ENCODE results near the gene CACNA1C.
"Not testable (repeated sequence)": the region's sequence is repeated elsewhere in the genome, so short reads cannot be mapped to it uniquely, and the experiment has no call there.

Gene CACNA1C

DNA sequence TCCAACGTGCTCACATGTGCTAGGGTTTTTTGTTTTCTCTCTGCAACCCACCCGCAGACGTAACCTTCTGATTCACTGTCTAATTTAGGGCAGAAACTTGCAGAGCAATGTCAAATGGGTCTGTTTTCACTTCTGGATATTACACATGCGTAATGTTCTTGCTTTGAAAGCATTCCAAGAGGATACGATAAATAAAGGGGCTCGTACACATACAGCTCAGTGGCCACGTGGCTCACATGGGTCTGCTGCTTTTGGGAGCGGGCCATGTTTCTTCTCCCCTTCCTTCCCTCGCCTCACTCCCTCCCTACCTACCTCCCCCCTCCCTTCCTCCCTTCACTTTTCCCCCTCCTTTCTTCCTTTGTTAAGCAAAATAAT lies 23.4 kb downstream of the CACNA1C start:
- DNase-seq (ENCODE audit: low spot score) = peak; percentile 40

DNA sequence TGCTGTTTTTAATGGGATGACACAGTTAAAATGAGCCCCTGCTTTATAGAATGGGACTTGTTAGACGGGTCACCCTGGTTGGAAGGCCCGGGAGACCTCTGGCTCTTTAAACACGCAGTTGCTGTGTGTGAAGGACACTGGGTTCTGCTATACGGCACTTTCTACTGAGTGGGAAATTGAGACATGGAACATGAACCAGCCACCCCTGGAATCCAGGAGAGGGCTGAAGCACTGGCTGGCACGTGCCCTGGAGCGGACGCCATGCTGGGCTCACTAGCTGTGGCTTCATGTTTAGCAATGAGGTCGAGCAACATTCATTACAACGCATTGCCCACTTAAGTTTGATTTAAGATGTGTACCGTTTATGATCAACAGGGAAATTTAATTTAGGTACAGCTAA lies 23.9 kb downstream of the CACNA1C start:
- DNase-seq (ENCODE audit: low spot score) = no peak

DNA sequence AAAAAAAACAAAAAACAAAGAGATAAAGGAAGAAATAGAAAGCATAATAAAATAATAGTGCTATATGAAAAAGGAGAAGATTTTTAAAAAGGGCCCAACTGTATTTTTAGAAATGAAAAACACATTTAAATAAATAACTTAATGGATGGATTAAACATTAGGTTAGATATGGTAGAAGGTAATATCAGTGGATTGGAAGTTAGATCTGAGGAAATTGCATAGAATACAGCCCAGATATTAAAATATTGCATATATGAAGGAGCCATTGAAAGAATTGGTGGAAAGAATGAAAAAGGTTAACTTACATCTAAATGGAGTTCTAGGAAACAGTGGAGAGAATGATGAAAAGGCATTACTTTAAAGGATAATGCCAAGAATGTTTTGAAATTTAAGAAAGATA lies 27.8 kb downstream of the CACNA1C start:
- DNase-seq (ENCODE audit: low spot score) = no peak

DNA sequence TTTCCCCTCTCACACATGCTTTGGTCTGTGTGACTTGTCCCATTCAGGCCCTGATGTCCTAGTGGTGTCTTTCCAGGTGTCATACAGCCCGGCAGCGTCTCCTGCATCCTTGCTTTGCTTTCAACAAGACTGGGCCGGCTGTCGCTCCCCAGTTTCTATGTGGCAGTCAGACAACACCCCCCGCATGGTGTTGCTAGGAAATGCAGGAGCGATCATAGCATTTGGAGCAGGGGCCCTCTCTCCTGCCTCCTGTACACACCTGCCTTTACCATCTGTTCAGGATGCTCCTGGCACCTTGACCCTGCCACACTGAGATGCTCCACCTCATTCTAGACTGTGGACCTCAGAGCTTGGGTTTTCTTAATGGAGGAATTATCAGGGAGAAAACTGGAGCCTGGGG lies 29.5 kb downstream of the CACNA1C start:
- no peak for DNase-seq (ENCODE audit: low spot score)

DNA sequence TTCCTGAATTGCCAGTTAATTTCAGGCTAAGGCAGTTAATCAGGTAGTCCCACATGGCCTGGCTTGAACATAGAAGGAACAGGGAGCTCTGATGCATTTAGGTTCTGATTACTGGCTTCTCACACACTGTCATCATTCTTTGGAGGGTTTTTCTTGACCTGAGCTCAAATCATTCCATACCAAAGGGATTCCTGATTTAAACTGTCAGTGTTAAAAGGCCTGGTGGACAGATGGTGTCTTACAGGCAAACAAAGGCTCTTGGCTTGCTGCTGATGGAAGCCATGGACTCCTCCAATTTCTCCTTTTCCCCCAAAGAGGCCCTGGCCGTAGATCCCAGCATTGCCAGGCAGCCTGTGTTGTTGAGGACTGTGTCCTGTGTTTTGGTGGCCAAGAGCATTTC lies 30.2 kb downstream of the CACNA1C start:
- no peak for DNase-seq (ENCODE audit: low spot score)

DNA sequence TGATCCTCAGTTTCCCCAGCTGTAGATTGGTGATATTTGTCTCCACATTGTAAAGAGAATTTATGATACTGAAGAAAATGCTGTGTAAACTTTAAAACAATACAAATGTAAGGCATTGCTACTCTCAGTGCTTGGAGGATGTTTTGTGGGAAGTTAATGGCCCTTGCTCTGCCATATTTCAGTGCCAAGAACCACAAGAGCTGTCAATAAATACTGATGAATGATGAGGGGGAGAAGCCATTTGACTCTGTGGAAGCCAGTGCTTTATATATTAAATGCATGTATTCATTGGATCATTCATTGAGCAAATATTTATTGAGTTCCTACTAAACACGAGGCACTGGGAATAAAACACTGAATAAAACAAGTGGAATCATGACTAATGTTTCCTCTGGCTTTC lies 30.8 kb downstream of the CACNA1C start:
- DNase-seq (ENCODE audit: low spot score) = no peak

DNA sequence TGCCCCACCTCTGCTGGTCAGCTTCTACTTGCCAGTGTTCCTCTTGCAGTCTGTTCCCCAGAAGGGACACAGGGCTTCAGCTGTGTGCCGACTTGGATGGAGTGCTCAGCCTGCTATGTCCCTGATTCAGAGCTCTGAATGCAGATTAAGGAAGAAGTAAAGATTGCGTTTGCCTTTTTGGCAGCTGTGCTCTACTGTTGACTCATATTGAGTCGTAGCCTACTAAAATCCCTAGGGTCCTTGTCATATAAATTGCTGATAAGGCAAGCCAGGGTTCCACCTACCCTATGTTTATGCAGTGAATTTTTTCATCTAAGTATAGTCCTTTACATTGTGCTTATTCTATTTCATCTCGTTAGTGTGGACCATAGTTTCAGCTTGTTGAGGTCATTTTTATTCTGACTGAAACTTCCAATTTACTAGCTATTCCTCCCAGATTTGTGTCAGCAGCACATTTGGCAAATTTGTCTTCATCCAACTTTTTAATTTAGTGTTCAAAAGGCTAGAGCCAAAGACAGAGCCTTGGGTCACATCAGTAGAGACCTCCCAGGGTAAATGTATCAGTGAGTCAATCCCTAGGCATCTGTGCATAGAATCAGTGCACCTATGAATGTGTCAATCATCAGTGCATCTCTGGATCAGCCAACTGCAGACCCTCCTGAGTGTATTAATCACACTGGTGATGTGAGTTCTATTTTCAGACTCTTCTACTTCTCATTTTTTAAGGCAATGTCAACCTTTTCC lies 31.9 kb downstream of the CACNA1C start:
- peak; percentile 80 for DNase-seq (ENCODE audit: low spot score)

DNA sequence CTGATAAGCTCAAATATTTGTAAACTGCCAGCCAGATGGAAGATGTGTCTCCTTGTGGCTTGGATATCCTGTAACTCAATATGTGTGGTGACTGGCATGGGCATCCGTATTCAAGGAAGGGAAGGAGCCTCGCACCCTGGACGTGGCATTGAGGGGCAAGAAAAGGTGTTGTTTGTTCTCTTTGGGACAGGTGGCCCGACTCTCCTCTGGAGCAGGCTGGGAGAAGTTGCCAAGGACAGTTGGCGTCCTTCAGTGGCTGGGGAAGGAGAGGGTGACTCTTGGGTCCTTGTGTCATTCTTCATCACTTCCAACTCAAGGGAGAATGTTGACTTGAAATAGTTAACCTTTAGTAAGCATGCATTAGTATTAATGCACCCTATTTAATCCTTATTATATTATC lies 39.6 kb downstream of the CACNA1C start:
- DNase-seq (ENCODE audit: low spot score) = no peak

DNA sequence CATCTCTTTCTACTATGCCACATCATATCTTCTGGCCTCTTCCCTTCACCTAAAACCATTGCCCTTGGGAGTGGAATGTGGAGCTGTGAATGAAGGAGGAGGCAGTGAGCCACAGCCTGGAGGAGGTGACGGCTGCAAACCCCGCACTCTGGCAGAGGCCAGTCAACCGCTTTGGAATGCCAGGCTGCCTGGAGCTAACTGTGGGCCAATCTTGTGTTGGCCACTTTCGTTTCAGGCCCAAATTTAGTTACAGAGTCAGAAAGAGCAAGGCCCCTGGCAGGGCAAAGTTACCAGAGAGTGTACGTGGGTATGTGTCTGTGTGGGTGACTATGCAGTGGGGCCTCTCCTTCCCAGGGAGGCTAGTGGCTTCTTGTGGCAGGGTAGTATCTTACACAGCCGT lies 40.1 kb downstream of the CACNA1C start:
- peak; percentile 40 for DNase-seq (ENCODE audit: low spot score)

DNA sequence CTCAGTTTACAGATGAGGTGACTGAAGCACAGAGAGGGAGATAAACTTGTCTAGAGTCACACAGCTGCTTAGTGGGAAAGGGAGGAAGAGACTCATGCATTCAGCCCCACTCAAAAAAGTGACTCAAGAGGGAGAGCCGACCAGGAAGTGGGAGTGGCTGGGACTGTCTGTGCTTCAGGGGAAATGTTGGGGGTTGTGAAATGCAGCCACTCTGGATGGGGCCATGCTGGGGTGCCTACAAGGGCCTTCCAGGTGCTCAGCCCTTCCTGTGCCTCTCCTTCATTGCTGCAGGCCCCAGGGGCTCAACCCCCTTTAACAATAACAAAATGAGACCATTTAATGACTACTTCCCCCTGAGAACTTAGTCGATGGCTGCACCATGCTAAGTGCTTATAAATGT lies 41.8 kb downstream of the CACNA1C start:
- DNase-seq (ENCODE audit: low spot score) = peak; percentile 70

DNA sequence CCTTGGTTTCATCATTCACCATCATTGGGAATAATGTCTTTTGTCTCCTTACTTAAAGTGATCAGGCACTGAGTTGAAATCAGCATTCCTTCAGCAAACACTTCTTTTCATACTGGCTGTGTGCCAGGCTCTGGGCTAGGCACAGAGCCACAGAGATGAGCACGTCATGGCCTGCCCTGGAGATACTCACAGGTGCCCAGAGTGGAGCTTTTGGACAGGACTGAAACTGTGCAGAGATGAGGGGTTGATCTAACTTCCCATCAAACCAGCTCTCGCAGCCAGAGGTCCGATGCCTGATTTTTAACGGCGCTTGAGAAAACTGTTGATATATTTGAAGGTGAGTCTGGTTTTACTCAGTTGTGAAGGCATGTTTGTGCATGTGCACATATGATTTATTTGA lies 43.1 kb downstream of the CACNA1C start:
- DNase-seq (ENCODE audit: low spot score) = no peak

DNA sequence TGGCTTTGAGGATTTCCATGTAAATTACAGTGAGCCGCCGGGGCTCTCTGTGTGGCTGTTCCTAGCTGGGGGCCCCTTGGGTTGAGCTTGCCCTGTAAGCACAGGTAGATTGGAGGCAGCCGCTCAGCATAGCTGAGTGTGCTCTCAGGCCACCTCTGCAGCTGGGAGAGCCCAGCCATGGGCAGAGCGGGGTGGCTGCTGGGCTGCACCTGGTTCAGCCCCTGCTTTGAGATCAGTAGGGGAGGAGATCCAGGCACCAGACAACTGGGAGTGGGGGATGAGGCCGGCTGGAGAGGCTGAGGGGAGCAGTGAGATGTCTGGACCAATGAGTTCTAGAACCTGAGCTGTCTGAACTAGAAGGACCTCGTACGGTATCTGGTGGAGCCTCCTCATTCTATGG lies 44.8 kb downstream of the CACNA1C start:
- DNase-seq (ENCODE audit: low spot score) = no peak

DNA sequence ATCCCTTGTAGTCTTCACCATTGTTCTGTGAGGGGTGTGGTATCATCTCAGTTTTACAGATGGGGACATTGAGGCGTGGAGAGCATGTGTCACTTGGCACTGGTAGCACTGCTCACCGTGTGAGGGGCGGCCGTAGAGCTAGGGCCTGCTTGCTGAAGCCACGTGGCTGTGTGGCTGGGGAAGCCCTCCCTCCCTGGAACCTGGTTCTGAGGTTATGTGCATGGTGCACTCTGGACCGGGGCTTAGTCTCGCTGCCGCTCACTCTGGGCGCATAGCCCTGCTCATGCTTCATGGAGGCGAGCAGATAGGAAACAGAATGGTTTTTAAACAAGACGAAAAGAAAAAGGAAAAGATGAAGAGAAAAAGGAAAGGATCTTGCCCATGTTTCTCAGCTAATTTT lies 46.1 kb downstream of the CACNA1C start:
- no peak for DNase-seq (ENCODE audit: low spot score)

DNA sequence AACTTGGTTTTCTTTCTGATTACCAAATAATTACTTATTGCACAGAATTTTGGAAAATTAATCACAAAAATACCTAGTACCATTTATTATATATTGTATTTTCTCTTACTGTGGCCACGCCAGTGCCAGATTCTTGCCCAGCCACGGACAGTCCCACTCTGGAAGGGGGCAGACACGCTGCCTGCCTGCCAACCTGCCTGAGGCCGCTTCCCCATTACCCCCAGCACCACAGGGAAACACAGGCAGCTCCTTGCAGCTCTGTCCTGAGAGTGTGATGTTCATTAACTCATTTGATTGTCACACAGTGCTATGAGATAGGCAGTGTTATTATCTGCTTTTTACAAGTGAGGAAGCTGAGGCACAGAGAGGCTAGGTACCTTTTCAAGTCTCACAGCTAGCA lies 46.8 kb downstream of the CACNA1C start:
- no peak for DNase-seq (ENCODE audit: low spot score)

DNA sequence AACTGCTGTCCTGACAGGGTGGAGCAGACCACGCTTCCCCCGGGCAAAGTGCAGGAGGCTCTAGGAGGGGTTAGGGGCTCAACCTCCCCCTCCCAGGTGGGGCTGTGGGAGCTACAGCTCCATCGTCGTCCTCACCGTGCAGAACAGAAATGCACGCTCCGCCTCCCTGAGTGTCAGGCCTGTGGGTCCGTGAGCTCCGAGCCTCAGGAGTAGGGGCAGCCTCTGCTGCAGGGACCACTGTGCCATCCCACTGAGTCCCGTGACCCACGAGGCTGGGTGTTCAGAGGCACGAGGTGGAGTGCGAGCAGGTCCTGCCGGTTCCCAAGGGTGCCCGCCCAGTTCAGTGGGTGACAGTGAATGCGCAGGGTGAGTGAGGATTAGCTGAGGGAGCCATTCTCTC lies 48.6 kb downstream of the CACNA1C start:
- DNase-seq (ENCODE audit: low spot score) = no peak

DNA sequence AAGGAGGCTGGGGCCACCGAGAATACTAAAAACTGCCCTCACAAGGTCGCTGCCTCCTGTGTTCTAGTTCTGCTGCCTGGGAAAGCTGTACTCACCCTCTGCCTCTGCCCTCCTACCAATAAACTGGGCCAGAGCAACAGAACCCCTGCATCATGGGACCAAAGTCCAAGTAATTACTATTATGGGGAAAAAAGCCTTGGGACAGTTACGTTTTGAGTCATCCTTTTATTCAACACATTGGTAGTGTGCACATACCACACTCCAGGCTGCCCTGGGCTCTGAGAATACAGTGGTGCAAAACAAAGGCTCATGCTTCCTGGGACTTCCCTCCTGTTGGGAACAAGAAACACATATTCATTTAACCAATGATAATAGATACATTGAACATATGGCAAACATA lies 49.0 kb downstream of the CACNA1C start:
- DNase-seq (ENCODE audit: low spot score) = peak; percentile 40

DNA sequence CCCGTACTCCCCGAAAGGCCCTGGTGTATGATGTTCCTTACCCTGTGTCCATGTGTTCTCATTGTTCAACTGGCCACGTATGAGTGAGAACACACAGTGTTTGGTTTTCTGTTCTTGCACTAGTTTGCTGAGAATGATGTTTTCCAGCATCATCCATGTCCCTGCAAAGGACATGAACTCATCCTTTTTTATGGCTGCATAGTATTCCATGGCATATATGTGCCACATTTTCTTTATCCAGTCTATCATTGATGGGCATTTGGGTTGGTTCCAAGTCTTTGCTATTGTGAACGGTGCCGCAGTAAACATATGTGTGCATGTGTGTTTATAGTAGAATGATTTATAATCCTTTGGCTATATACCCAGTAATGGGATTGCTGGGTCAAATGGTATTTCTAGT lies 49.9 kb downstream of the CACNA1C start:
- DNase-seq (ENCODE audit: low spot score) = not testable (repeated sequence)

DNA sequence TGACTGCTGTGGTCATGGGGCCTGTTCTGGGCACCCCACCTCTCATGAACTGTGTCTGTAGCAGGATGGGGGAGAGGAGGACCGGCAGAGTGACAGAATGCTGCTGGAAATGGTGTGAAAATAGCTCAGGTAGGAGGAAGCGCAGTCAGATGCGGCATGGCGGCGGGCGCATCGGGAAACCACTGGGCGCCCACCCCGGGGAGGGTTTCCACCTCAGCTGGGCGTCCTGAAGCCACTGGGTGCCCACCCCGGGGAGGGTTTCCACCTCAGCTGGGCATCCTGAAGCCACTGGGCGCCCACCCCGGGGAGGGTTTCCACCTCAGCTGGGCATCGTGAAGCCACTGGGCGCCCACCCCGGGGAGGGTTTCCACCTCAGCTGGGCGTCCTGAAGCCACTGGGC lies 52.6 kb downstream of the CACNA1C start:
- DNase-seq (ENCODE audit: low spot score) = not testable (repeated sequence)

DNA sequence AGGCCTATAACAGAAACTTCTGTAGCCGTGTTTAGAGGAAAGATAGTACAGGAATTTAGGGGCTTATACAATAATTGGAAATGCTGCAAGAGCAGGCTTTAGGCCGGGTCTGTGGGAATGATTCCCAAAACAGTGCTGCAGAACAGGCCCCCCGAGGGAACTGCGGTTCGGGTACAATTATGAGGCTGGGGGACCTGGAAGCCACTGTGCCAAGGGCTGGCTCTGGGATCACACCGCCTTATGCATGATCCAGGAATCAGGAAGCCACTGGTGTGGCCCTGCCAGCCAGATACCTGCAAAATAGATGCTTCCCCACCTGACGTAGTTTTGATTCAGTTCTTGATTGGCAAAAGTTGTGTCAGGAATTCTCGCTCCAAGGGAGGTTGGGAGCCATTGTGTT lies 55.4 kb downstream of the CACNA1C start:
- no peak for DNase-seq (ENCODE audit: low spot score)

DNA sequence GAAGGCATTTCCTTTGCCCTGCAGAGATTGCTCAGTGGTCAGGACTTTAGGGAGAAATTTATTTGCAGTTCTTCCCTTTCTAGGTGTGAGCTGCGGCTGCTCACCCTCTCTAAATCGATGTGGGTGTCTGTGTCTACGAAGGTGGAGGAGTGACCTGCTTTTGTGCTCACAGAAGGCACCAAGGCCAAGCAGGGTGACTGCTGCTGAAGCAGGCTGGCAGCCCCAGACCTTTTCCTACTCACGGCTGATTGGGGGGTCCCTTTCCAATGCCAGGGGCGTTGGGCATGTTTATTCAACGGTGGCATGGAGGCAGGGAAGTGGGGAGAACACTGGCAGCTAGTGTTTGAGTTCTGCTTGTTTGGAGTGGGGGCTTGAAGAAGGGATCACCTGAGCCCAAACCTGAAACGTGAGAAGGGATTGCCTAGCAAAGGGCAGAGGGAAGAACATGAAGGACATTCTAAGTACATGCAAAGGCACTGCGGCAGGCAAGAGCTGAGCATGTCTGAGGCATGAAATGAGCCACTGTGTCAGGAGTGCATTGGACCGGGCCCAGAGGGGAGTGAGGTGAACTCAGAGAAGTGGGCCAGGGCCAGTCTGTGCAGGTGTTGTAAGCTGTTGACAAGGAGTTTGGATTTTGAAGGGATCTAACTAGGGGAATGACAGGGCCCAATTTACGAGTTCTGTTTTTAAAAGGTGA lies 56.3 kb downstream of the CACNA1C start:
- DNase-seq (ENCODE audit: low spot score) = no peak

DNA sequence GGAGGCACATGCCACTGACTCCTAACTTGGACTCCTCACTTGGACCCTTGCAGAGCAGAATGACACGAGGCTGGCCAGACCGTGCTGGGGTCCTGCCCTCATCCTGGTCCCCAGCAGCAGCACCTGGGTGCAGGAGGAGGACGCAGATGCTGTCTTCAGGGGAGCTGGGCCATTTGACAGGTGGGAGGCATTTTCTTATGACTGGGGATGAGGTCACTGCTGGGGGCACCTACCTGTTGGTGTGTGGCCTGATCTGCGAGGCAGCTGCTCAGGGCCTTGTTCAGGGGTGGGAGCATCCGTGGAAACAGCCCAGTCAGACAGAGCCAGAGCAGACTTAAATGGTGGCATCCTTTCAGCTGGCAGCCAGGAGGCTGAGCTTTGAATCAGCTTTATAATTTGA lies 57.3 kb downstream of the CACNA1C start:
- DNase-seq (ENCODE audit: low spot score) = no peak

DNA sequence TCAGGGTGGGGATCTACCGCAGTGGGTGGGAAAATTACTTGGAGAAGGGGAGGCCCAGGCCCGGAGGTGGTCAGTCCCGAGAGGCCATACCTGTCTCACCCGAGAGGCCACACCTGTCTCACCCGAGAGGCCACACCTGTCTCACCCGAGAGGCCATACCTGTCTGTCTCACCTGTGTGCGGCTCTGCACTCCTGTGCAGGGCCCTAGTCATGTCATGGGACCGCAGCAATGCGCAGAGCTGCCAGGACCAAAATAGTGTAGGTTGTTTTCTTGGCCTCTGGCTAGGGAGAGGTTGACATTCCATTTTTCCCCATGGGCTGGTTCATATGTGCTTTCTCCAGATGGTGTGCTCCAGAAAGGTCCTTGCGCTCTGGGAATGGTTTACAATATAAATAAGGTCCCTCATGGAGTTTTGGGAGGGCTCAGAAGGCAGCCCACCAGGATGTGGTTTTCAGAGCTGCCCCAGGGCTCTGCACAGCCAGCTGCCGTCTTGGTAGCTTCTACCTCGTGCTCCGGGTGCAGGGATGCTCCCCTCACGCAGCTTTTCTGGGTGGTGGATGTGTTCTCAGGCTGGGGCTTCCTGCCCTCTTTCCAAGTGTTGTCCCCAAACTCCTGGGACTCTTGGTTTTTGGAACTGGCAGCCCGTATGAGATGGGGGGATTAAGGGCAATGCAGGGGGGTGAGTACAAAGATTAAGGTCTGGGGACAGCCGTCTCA lies 58.2 kb downstream of the CACNA1C start:
- DNase-seq (ENCODE audit: low spot score) = no peak

DNA sequence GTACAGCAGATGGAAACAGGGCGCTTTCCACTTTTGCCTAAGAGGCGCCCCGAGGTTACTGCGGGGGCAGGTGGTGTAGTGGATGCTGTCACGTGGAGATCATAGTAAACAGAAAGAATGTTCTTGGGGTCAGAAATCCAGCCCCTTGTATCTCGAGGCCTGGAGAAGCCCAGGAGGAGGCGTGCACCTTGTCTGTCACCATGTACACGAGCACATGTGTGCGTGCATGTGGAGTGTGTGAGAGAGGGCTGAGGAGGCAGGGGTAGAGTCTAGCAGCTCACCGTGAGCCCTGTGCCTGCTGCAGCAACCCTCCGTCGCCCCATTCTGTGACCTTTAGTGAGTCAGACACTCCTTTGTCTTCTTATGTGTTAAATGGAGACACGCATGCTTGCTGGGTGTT lies 59.0 kb downstream of the CACNA1C start:
- no peak for DNase-seq (ENCODE audit: low spot score)

All from GM03348 (cell line).